Activated CD4-positive, CD25-positive, alpha-beta regulatory T cell (primary cell): ENCODE results near the gene PPIL4.
"Not testable (repeated sequence)": the region's sequence is repeated elsewhere in the genome, so short reads cannot be mapped to it uniquely, and the experiment has no call there.

ENCODE experiments used
- DNase-seq, 4 experiments: peaks; one replicate each; lab custom pipeline; 2025; lab: John Stamatoyannopoulos, UW

PPIL4 gene

GRCh38 chr6:149529650-149530049 lies 16.2 kb downstream of the PPIL4 start:
- no peak for DNase-seq

GRCh38 chr6:149515494-149515893 lies 30.3 kb downstream of the PPIL4 start:
- no peak for DNase-seq

- DNase-seq = no peak
These were observed 31.9 kb downstream of the PPIL4 start for GRCh38 chr6:149513915-149514314.

GRCh38 chr6:149510793-149511512 lies 34.9 kb downstream of the PPIL4 start:
- DNase-seq = no peak

GRCh38 chr6:149508485-149508884 lies 37.4 kb downstream of the PPIL4 start:
- no peak for DNase-seq

GRCh38 chr6:149503872-149504271 lies 42.0 kb downstream of the PPIL4 start:
- no peak for DNase-seq

- DNase-seq = no peak
These were observed 42.6 kb downstream of the PPIL4 start for GRCh38 chr6:149503276-149503675.

GRCh38 chr6:149501768-149502167 lies 44.1 kb downstream of the PPIL4 start:
- DNase-seq = no peak

GRCh38 chr6:149501201-149501600 lies 44.6 kb downstream of the PPIL4 start:
- DNase-seq = no peak

GRCh38 chr6:149500096-149500495 lies 45.7 kb downstream of the PPIL4 start:
- DNase-seq = no peak

GRCh38 chr6:149499066-149499465 lies 46.8 kb downstream of the PPIL4 start:
- no peak for DNase-seq

- no peak for DNase-seq
These were observed 48.5 kb downstream of the PPIL4 start for GRCh38 chr6:149497365-149497764.

- DNase-seq = not testable (repeated sequence)
These were observed 49.2 kb downstream of the PPIL4 start for GRCh38 chr6:149496597-149496996.

- DNase-seq = not testable (repeated sequence)
These were observed 50.4 kb downstream of the PPIL4 start for GRCh38 chr6:149495349-149496016.

- not testable (repeated sequence) for DNase-seq
These were observed 51.0 kb downstream of the PPIL4 start for GRCh38 chr6:149494810-149495209.

GRCh38 chr6:149493761-149494320 lies 52.0 kb downstream of the PPIL4 start:
- no peak for DNase-seq

- DNase-seq = no peak
These were observed 53.0 kb downstream of the PPIL4 start for GRCh38 chr6:149492798-149493343.

GRCh38 chr6:149489967-149490366 lies 55.9 kb downstream of the PPIL4 start:
- DNase-seq = no peak

- peak in 1 of 4 experiments; percentile 37 for DNase-seq
These were observed 57.0 kb downstream of the PPIL4 start for GRCh38 chr6:149488815-149489214.

GRCh38 chr6:149487316-149487715 lies 58.5 kb downstream of the PPIL4 start:
- DNase-seq = no peak

- peak; percentile 43 to 70 (median 64) for DNase-seq
These were observed 60.8 kb downstream of the PPIL4 start, which contains the start of gene ZC3H12D for GRCh38 chr6:149484733-149485700. Gene ZC3H12D (minus strand): TSS chr6:149485014. CDS start chr6:149474543, 10,471 bp downstream.
